ENCODE results near the gene ACOXL.

The ACOXL gene

DNA sequence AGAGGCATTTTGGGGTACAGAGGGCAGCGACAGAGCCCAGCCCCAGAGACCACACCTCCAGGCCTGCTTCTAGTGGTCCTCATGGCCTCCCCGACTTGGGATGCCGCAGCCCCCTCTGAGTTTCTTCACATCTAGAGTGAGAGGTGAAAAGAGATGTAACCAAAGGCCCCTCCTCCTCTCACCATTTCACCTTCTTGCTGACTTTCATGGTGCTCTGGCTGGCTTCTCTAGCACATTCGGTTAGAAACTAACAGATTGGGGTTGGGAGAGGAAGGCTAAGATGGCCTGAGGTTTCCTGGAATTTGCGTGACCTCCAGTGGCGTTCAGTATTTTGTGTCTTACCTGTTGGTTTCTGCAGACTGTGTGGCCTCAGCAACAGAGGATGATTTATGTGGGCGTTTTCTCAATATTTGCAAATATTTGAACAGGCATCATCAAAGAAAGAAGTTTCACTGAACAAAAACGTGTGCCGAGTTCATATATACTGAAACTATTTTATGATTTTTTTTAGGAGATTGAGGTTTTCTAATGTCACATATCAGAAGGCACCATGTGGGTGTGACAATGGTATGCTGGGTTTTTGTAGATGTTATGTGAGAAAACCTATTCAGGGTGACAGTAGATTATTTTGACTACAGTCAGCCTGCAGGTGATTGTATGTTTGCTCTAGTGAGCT lies 318.5 kb downstream of the ACOXL start:
- Histone ChIP-seq H3K4me3 (ENCODE audit: insufficient read depth, low read length, poor library complexity, severe bottlenecking) (no peak overlapping the region), H3K9me2 (replicated peaks; ENCODE audit: insufficient read depth, low read length) (no peaks in the 10 kb centered on the region), H3K9ac (ENCODE audit: low read length) (no peak overlapping the region), H3K27me3 (ENCODE audit: low read length) (no peaks in the 10 kb centered on the region), H3K9me3 (ENCODE audit: insufficient read depth, low read length) (no peaks in the 10 kb centered on the region), H3K4me2 (ENCODE audit: low read depth, low read length, poor library complexity, severe bottlenecking) (peak overlapping the region; percentile 22), H3K79me2 (ENCODE audit: insufficient read depth, low read length) (no peaks in the 10 kb centered on the region), H3F3A (ENCODE audit: insufficient read depth) (no peaks in the 10 kb centered on the region), H3K36me3 (ENCODE audit: low read length) (no peaks in the 10 kb centered on the region), H3K27ac (ENCODE audit: low read depth, low read length) (no peak overlapping the region), H2AFZ (ENCODE audit: low read depth, low read length, severe bottlenecking) (no peak overlapping the region), H4K20me1 (ENCODE audit: low read depth, low read length) (no peaks in the 10 kb centered on the region)
- TF ChIP-seq, protein P1, sequence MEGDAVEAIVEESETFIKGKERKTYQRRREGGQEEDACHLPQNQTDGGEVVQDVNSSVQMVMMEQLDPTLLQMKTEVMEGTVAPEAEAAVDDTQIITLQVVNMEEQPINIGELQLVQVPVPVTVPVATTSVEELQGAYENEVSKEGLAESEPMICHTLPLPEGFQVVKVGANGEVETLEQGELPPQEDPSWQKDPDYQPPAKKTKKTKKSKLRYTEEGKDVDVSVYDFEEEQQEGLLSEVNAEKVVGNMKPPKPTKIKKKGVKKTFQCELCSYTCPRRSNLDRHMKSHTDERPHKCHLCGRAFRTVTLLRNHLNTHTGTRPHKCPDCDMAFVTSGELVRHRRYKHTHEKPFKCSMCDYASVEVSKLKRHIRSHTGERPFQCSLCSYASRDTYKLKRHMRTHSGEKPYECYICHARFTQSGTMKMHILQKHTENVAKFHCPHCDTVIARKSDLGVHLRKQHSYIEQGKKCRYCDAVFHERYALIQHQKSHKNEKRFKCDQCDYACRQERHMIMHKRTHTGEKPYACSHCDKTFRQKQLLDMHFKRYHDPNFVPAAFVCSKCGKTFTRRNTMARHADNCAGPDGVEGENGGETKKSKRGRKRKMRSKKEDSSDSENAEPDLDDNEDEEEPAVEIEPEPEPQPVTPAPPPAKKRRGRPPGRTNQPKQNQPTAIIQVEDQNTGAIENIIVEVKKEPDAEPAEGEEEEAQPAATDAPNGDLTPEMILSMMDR (IDR thresholded peaks at IDR 0.05; ENCODE audit: insufficient read depth, low read length, poor library complexity, severe bottlenecking) = no peak
- no peak for TF ChIP-seq EZH2phosphoT487 (conservative IDR thresholded peaks at IDR 0.05; ENCODE audit: low read length)

DNA sequence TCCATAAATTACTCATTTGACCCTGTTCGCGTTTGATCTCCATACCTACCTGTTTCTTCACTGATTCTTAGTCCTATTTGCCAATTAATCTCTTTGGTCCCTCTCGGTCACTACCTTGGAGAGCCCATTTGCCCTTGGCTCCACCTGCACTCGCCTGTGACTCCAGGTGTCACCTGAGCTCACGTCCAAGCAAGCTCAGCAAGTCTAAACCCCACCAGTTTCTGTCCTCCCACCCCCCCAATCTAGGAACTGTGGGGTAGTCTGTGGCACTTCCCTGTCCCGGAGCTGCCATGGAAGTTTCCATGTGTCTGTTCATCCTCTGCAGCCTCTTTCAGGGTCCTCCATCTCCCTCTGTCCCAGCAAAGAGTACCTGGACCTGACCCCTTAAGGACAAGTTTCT lies 320.2 kb downstream of the ACOXL start:
- no peaks in the 10 kb centered on the region for H3K79me2 ChIP-seq (ENCODE audit: insufficient read depth, low read length)
- H3K27ac ChIP-seq (ENCODE audit: low read depth, low read length) = no peak overlapping the region
- H2AFZ ChIP-seq (ENCODE audit: low read depth, low read length, severe bottlenecking) = no peak overlapping the region
- no peaks in the 10 kb centered on the region for H3K36me3 ChIP-seq (ENCODE audit: low read length)
- no peak overlapping the region for H3K4me3 ChIP-seq (ENCODE audit: insufficient read depth, low read length, poor library complexity, severe bottlenecking)
- H3F3A ChIP-seq (ENCODE audit: insufficient read depth) = no peaks in the 10 kb centered on the region
- H3K9ac ChIP-seq (ENCODE audit: low read length) = no peak overlapping the region
- TF ChIP-seq, protein P1 (IDR thresholded peaks at IDR 0.05; ENCODE audit: insufficient read depth, low read length, poor library complexity, severe bottlenecking) = no peak
- no peak for TF ChIP-seq EZH2phosphoT487 (conservative IDR thresholded peaks at IDR 0.05; ENCODE audit: low read length)
- no peaks in the 10 kb centered on the region for H3K27me3 ChIP-seq (ENCODE audit: low read length)
- no peaks in the 10 kb centered on the region for H3K9me3 ChIP-seq (ENCODE audit: insufficient read depth, low read length)
- no peaks in the 10 kb centered on the region for H4K20me1 ChIP-seq (ENCODE audit: low read depth, low read length)
- no peaks in the 10 kb centered on the region for H3K9me2 ChIP-seq (replicated peaks; ENCODE audit: insufficient read depth, low read length)
- no peak overlapping the region for H3K4me2 ChIP-seq (ENCODE audit: low read depth, low read length, poor library complexity, severe bottlenecking)

DNA sequence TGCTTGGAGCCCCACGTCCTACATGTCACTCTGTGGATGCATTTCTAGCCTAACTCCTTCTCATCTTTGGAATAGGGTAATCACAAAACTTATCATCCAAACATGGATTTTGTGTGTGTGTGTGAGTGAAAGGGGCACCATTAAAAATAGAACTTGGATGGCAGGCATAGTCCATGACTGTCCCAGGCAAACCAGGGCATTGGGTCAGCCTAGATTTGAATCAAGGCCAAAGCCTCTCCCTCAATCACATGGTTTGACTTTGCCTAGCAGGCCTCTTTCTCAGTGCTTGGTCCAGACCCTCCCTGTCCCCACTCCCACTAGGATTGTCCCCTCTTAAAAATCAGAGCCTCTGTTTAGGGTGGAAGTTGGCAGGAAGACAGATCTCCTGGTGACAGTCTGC lies 320.9 kb downstream of the ACOXL start:
- no peaks in the 10 kb centered on the region for H3F3A ChIP-seq (ENCODE audit: insufficient read depth)
- no peak overlapping the region for H2AFZ ChIP-seq (ENCODE audit: low read depth, low read length, severe bottlenecking)
- no peaks in the 10 kb centered on the region for H3K79me2 ChIP-seq (ENCODE audit: insufficient read depth, low read length)
- TF ChIP-seq, protein P1 (IDR thresholded peaks at IDR 0.05; ENCODE audit: insufficient read depth, low read length, poor library complexity, severe bottlenecking) = no peak
- TF ChIP-seq EZH2phosphoT487 (conservative IDR thresholded peaks at IDR 0.05; ENCODE audit: low read length) = no peak
- H3K27me3 ChIP-seq (ENCODE audit: low read length) = no peaks in the 10 kb centered on the region
- no peaks in the 10 kb centered on the region for H3K9me2 ChIP-seq (replicated peaks; ENCODE audit: insufficient read depth, low read length)
- H3K9me3 ChIP-seq (ENCODE audit: insufficient read depth, low read length) = no peaks in the 10 kb centered on the region
- no peak overlapping the region for H3K27ac ChIP-seq (ENCODE audit: low read depth, low read length)
- H4K20me1 ChIP-seq (ENCODE audit: low read depth, low read length) = no peaks in the 10 kb centered on the region
- no peak overlapping the region for H3K4me3 ChIP-seq (ENCODE audit: insufficient read depth, low read length, poor library complexity, severe bottlenecking)
- H3K4me2 ChIP-seq (ENCODE audit: low read depth, low read length, poor library complexity, severe bottlenecking) = no peak overlapping the region
- no peaks in the 10 kb centered on the region for H3K36me3 ChIP-seq (ENCODE audit: low read length)
- H3K9ac ChIP-seq (ENCODE audit: low read length) = no peak overlapping the region
